K562 (cell line): Measurements from ENCODE around the gene TEAD3. TPM values are rescaled to one million over a fixed set of nuclear protein-coding genes. Genes with fewer than 3 reads are reported as not detected.

ENCODE experiments used
- ATF3 ChIP-seq, 2 experiments: fragments of 450-650 bp in 1 of 2; sonication (generic) in 1 of 2; formaldehyde crosslinking in 1 of 2; IDR thresholded peaks in 1 of 2; conservative IDR thresholded peaks in 1 of 2; 2 replicates each; pipeline versions ENCODE4 v1.6.1 to v1.8.1; 2016 to 2023; ENCODE audit warnings: mild to moderate bottlenecking in 2 of 2, moderate library complexity in 2 of 2, inconsistent platforms in 1 of 2, missing genetic modification reagents in 1 of 2
- CEBPB ChIP-seq: fragments of 450-650 bp; IDR thresholded peaks from 2 replicates; pipeline ENCODE4 v1.6.1; 2016; ENCODE audit warnings: missing genetic modification characterization, missing compliant biosample characterization
- DPF2 ChIP-seq: fragments of 450-650 bp; IDR thresholded peaks from 2 replicates; pipeline ENCODE4 v1.6.1; 2016
- GATAD2B ChIP-seq: fragments of 450-650 bp; IDR thresholded peaks from 2 replicates; pipeline ENCODE4 v1.6.1; 2017; ENCODE audit warnings: mild to moderate bottlenecking, borderline replicate concordance
- MCM7 ChIP-seq, 2 experiments: fragments of 450-650 bp; IDR thresholded peaks; 2 replicates each; pipeline ENCODE4 v1.6.1; 2016 to 2018
- MIER1 ChIP-seq: fragments of 450-650 bp; IDR thresholded peaks from 2 replicates; pipeline ENCODE4 v1.6.1; 2016; ENCODE audit warnings: antibody characterized with exemption, mild to moderate bottlenecking, low read depth
- PPARD ChIP-seq: fragments of 250-450 bp; sonication (Bioruptor Pico); IDR thresholded peaks from 2 replicates; pipeline ENCODE4 v1.8.0; 2022; ENCODE audit warnings: inconsistent platforms, mild to moderate bottlenecking, moderate library complexity
- RFX5 ChIP-seq: IDR thresholded peaks from 2 replicates; pipeline ENCODE4 v1.6.1; 2011; ENCODE audit warnings: low read depth, mild to moderate bottlenecking, improper control_type of control experiment, low read length
- XRCC5 ChIP-seq: fragments of 200-400 bp; formaldehyde crosslinking; IDR thresholded peaks from 2 replicates; pipeline ENCODE4 v1.6.1; 2017; ENCODE audit warnings: low read depth, mild to moderate bottlenecking, low read length
- ZBTB9 ChIP-seq: fragments of 450-650 bp; formaldehyde crosslinking; IDR thresholded peaks from 2 replicates; pipeline ENCODE4 v1.4.0; 2020; ENCODE audit warnings: mild to moderate bottlenecking, moderate library complexity
- ZNF23 ChIP-seq: fragments of 250-450 bp; sonication (Bioruptor Pico); IDR thresholded peaks from 2 replicates; pipeline ENCODE4 v1.4.0; 2020; ENCODE audit warnings: mild to moderate bottlenecking
- ZNF318 ChIP-seq, 2 experiments: fragments of 450-650 bp; IDR thresholded peaks; 2 replicates each; pipeline ENCODE4 v1.6.1; 2016; ENCODE audit warnings: mild to moderate bottlenecking in 2 of 2, borderline replicate concordance in 1 of 2, low read depth in 1 of 2, moderate library complexity in 1 of 2
- ZNF655 ChIP-seq: fragments of 250-450 bp; sonication (Bioruptor Pico); IDR thresholded peaks from 2 replicates; pipeline ENCODE4 v1.5.0; 2021
- polyA plus RNA-seq, 8 experiments: library from polyadenylated mRNA; depleted of rRNA in 4 of 8; stranded (reverse) in 5 of 8; unstranded in 3 of 8; fragments of >200 nt; fragmentation: Nextera tagmentation in 2 of 8; fragmentation: Illumina TruSeq in 1 of 8; extraction: Ambion mirVana in 2 of 8; extraction: Trizol in 1 of 8; gene quantifications; 2 replicates each; pipeline versions ENCODE4 v1.2.1 to v1.2.3, GENCODE V29; 2011 to 2014; ENCODE audit warnings: inconsistent platforms in 1 of 8, missing spikeins in 1 of 8
- total RNA-seq, 7 experiments: library from RNA; depleted of rRNA in 6 of 7; stranded (reverse); fragments of >200 nt in 6 of 7; fragmentation: Illumina TruSeq in 2 of 7; extraction: Trizol in 2 of 7; gene quantifications; 2 replicates each; pipeline versions ENCODE4 v1.2.1 to v1.2.3, GENCODE V29; 2011 to 2021; ENCODE audit warnings: low replicate concordance in 1 of 7
- TF ChIP-seq, protein P1 (sequence below): fragments of 200-400 bp; formaldehyde crosslinking; IDR thresholded peaks from 2 replicates; pipeline ENCODE4 v1.6.1; 2017; ENCODE audit warnings: mild to moderate bottlenecking, low read depth, low read length, moderate library complexity

TEAD3 gene
- total and polyA plus RNA-seq, 9 of the 15 experiments (the other 6 are each of a cell fraction or from before 2014, with no cell fraction given) = 0.63 to 13.2 (median 3.3) TPM

- TF ChIP-seq ZNF318 (IDR thresholded peaks at IDR 0.05; ENCODE audit: borderline replicate concordance in 1 of 2, low read depth in 1 of 2) (no peak), RFX5 (no peak), MCM7 (IDR thresholded peaks at IDR 0.05) (no peak), ZNF655 (CRISPR knock-in tag) (no peak), XRCC5 (0 out of 2 replicates have a peak, but pooled peaks have one; percentile 44), ZNF23 (CRISPR knock-in tag) (no peak), MIER1 (no peak), ZBTB9 (no peak), PPARD (CRISPR knock-in tag) (no peak), GATAD2B (no peak), DPF2 (0 out of 2 replicates have a peak, but pooled peaks have one; percentile 22), ATF3 (IDR thresholded peaks at IDR 0.05) (no peak), ATF3 (CRISPR knock-in tag; conservative IDR thresholded peaks at IDR 0.05) (no peak), CEBPB (tag) (no peak)
- TF ChIP-seq, protein P1, sequence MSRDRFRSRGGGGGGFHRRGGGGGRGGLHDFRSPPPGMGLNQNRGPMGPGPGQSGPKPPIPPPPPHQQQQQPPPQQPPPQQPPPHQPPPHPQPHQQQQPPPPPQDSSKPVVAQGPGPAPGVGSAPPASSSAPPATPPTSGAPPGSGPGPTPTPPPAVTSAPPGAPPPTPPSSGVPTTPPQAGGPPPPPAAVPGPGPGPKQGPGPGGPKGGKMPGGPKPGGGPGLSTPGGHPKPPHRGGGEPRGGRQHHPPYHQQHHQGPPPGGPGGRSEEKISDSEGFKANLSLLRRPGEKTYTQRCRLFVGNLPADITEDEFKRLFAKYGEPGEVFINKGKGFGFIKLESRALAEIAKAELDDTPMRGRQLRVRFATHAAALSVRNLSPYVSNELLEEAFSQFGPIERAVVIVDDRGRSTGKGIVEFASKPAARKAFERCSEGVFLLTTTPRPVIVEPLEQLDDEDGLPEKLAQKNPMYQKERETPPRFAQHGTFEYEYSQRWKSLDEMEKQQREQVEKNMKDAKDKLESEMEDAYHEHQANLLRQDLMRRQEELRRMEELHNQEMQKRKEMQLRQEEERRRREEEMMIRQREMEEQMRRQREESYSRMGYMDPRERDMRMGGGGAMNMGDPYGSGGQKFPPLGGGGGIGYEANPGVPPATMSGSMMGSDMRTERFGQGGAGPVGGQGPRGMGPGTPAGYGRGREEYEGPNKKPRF = no peak
These were observed 25.0 kb downstream of the TEAD3 start (continued) for GRCh38 chr6:35471836-35472345.
